ENCODE measurements around the gene ZNF256.

The ZNF256 gene

GRCh38 chr19:57947419-57948134 is at the start of gene ZNF256:
TSS of gene ZNF256 (minus strand) at chr19:57947706. CDS start at chr19:57947474, 232 bp downstream.
- DNase-seq, result peak; percentile 58 to 59

- no peak for DNase-seq
These were observed 45.3 kb upstream of the ZNF256 start for GRCh38 chr19:57992841-57993240.

- DNase-seq, result no peak
These were observed 31.2 kb upstream of the ZNF256 start for GRCh38 chr19:57978586-57979289.

- DNase-seq, result no peak
These were observed 26.9 kb upstream of the ZNF256 start, which contains the start of gene C19orf18 for GRCh38 chr19:57974434-57974833. TSS of gene C19orf18 (minus strand) at chr19:57974534. CDS start at chr19:57974432, 102 bp downstream.

- no peak for DNase-seq
These were observed 17.3 kb upstream of the ZNF256 start for GRCh38 chr19:57964761-57965160.

GRCh38 chr19:57961785-57962184 is 14.3 kb upstream of the ZNF256 start:
- no peak for DNase-seq

- DNase-seq, result no peak
These were observed 7.5 kb upstream of the ZNF256 start for GRCh38 chr19:57954996-57955395.

GRCh38 chr19:57949702-57950101 is 2.2 kb upstream of the ZNF256 start:
- no peak for DNase-seq

GRCh38 chr19:57949296-57949695 is 1.8 kb upstream of the ZNF256 start:
- no peak for DNase-seq

GRCh38 chr19:57947088-57947418 is 453 bp downstream of the ZNF256 start:
- DNase-seq, result no peak

GRCh38 chr19:57946316-57946715 is 1.2 kb downstream of the ZNF256 start:
- DNase-seq, result no peak

- no peak for DNase-seq
These were observed 5.9 kb downstream of the ZNF256 start for GRCh38 chr19:57941593-57941992.

GRCh38 chr19:57935731-57936130 is 11.8 kb downstream of the ZNF256 start:
- DNase-seq, result no peak

GRCh38 chr19:57934820-57935665 is 12.5 kb downstream of the ZNF256 start, which contains the start of gene ZNF418:
TSS of gene ZNF418 (minus strand) at chr19:57935402. CDS start at chr19:57933822, 1,580 bp downstream.
- DNase-seq, result no peak

GRCh38 chr19:57927587-57927986 is 19.9 kb downstream of the ZNF256 start:
- DNase-seq, result no peak

GRCh38 chr19:57916168-57916995 is 31.1 kb downstream of the ZNF256 start, which contains the start of gene ZNF417:
TSS of gene ZNF417 (minus strand) at chr19:57916592. CDS start at chr19:57916411, 181 bp downstream.
- DNase-seq, result peak; percentile 92 to 96

- no peak for DNase-seq
These were observed 33.0 kb downstream of the ZNF256 start for GRCh38 chr19:57914531-57914930.

GRCh38 chr19:57907394-57907793 is 40.1 kb downstream of the ZNF256 start:
- DNase-seq, result no peak

- no peak for DNase-seq
These were observed 42.2 kb downstream of the ZNF256 start for GRCh38 chr19:57905258-57905657.

GRCh38 chr19:57903618-57904184 is 43.8 kb downstream of the ZNF256 start:
- no peak for DNase-seq

GRCh38 chr19:57900311-57900710 is 47.2 kb downstream of the ZNF256 start:
- no peak for DNase-seq

Measured in AML-193 (cell line).